DOHH2 (cell line): ENCODE data around the gene DCDC1.

ENCODE experiments used
- H3F3A ChIP-seq: fragments of 200-600 bp; sonication (generic), shearing (Covaris generic); 2 replicates; pipeline ENCODE4 v1.6.0; 2016; ENCODE audit warnings: antibody characterized with exemption, mild to moderate bottlenecking; ENCODE audit not compliant: control insufficient read depth, insufficient read depth
- H3K27ac ChIP-seq: fragments of 200-600 bp; sonication (generic); 2 replicates; pipeline ENCODE4 v1.5.1; 2014; ENCODE audit warnings: low read depth, mild to moderate bottlenecking, low read length, moderate library complexity
- H3K27me3 ChIP-seq: fragments of 200-600 bp; sonication (generic); 2 replicates; pipeline ENCODE4 v1.6.1; 2014; ENCODE audit warnings: mild to moderate bottlenecking, low read length, mixed read lengths; ENCODE audit not compliant: control insufficient read depth
- H3K36me3 ChIP-seq: fragments of 200-600 bp; sonication (generic); 2 replicates; pipeline ENCODE4 v1.6.1; 2014; ENCODE audit warnings: mild to moderate bottlenecking, low read length, moderate library complexity, mixed read lengths; ENCODE audit not compliant: control insufficient read depth
- H3K4me1 ChIP-seq: fragments of 200-600 bp; sonication (generic); 2 replicates; pipeline ENCODE4 v1.6.1; 2014; ENCODE audit warnings: mild to moderate bottlenecking, low read length, mixed read lengths; ENCODE audit not compliant: control insufficient read depth
- H3K4me2 ChIP-seq: fragments of 200-600 bp; sonication (generic); 2 replicates; pipeline ENCODE4 v1.6.0; 2014; ENCODE audit warnings: mild to moderate bottlenecking, low read length, moderate library complexity
- H3K4me3 ChIP-seq: fragments of 200-600 bp; sonication (generic); 2 replicates; pipeline ENCODE4 v1.5.1; 2014; ENCODE audit warnings: mild to moderate bottlenecking, low read length, mixed read lengths
- H3K79me2 ChIP-seq: fragments of 200-600 bp; sonication (generic); 2 replicates; pipeline ENCODE4 v1.6.1; 2014; ENCODE audit warnings: mild to moderate bottlenecking, low read length, mixed read lengths; ENCODE audit not compliant: control insufficient read depth
- H3K9me2 ChIP-seq: fragments of 200-600 bp; sonication (generic); replicated peaks from 2 replicates; pipeline ENCODE4 v1.6.1; 2014; ENCODE audit warnings: mild to moderate bottlenecking, low read length, mixed read lengths; ENCODE audit not compliant: control insufficient read depth
- H3K9me3 ChIP-seq: fragments of 200-600 bp; sonication (generic); 2 replicates; pipeline ENCODE4 v1.6.1; 2014; ENCODE audit warnings: antibody characterized with exemption, low read length, mixed read lengths; ENCODE audit not compliant: control insufficient read depth, insufficient read depth
- H4K20me1 ChIP-seq: fragments of 200-600 bp; sonication (generic); 2 replicates; pipeline ENCODE4 v1.6.0; 2014; ENCODE audit warnings: low read depth, mild to moderate bottlenecking, antibody characterized with exemption, low read length, moderate library complexity; ENCODE audit not compliant: control insufficient read depth, insufficient read depth
- EZH2phosphoT487 ChIP-seq: fragments of 200-600 bp; sonication (generic); IDR thresholded peaks from 2 replicates; pipeline ENCODE4 v1.6.1; 2017; ENCODE audit warnings: borderline replicate concordance, mild to moderate bottlenecking, antibody characterized with exemption, low read length, moderate library complexity, mixed read lengths
- TF ChIP-seq, protein P1 (sequence below): fragments of 200-600 bp; sonication (generic); IDR thresholded peaks from one replicate; pipeline ENCODE4 v1.5.1; 2014; ENCODE audit warnings: antibody characterized with exemption, mild to moderate bottlenecking, low read depth, low read length; ENCODE audit not compliant: poor library complexity, severe bottlenecking

Gene DCDC1

DNA sequence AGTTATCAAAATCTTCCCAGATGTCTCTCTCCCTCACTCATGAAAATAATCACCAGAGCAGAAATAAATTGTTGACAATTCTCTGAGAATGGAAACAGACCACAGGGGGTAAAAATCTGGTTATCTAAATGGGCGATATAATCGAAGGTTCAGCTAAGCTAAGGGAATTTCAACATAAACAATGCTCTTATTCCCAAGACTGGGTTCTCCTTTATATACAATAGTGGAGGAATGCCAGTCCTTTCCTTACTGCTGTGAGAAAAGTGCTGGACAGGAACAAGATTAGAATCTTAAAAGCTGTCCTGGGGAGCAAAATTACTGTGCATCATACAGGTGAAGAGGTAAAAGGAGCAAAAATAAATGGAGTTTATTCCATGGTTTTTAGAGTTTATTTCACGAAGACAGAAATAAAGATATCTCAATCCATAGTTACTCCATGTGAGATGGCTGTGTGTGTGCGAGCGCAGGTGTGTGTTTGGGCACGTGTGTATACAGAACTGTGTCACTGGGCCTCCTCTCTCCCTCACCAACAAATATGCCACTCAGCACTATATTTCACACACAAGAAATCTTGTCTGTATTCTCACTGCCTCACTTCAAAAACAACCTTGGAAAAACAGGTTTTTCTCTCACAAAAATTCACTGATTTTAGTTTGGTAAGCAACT is 385.6 kb downstream of the DCDC1 start:
- Histone ChIP-seq H3K4me3 (no peak overlapping the region), H3K36me3 (no peaks in the 10 kb centered on the region), H4K20me1 (no peaks in the 10 kb centered on the region), H3K79me2 (no peaks in the 10 kb centered on the region), H3K27ac (no peak overlapping the region), H3F3A (no peaks in the 10 kb centered on the region), H3K4me2 (no peak overlapping the region), H3K27me3 (no peaks in the 10 kb centered on the region), H3K4me1 (no peaks in the 10 kb centered on the region), H3K9me3 (no peaks in the 10 kb centered on the region), H3K9me2 (no peaks in the 10 kb centered on the region)
- TF ChIP-seq, protein P1, sequence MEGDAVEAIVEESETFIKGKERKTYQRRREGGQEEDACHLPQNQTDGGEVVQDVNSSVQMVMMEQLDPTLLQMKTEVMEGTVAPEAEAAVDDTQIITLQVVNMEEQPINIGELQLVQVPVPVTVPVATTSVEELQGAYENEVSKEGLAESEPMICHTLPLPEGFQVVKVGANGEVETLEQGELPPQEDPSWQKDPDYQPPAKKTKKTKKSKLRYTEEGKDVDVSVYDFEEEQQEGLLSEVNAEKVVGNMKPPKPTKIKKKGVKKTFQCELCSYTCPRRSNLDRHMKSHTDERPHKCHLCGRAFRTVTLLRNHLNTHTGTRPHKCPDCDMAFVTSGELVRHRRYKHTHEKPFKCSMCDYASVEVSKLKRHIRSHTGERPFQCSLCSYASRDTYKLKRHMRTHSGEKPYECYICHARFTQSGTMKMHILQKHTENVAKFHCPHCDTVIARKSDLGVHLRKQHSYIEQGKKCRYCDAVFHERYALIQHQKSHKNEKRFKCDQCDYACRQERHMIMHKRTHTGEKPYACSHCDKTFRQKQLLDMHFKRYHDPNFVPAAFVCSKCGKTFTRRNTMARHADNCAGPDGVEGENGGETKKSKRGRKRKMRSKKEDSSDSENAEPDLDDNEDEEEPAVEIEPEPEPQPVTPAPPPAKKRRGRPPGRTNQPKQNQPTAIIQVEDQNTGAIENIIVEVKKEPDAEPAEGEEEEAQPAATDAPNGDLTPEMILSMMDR = no peak
- TF ChIP-seq EZH2phosphoT487 = no peak

GRCh38 chr11:30983143-30983542 is 386.4 kb downstream of the DCDC1 start:
- Histone ChIP-seq H3K4me2 (no peak overlapping the region), H3K36me3 (no peaks in the 10 kb centered on the region), H3K9me3 (no peaks in the 10 kb centered on the region), H3F3A (no peaks in the 10 kb centered on the region), H3K4me1 (no peaks in the 10 kb centered on the region), H3K79me2 (no peaks in the 10 kb centered on the region), H4K20me1 (no peaks in the 10 kb centered on the region), H3K27me3 (no peaks in the 10 kb centered on the region), H3K27ac (no peak overlapping the region), H3K9me2 (no peaks in the 10 kb centered on the region), H3K4me3 (no peak overlapping the region)
- TF ChIP-seq, protein P1 = no peak
- TF ChIP-seq EZH2phosphoT487 = no peak

DNA sequence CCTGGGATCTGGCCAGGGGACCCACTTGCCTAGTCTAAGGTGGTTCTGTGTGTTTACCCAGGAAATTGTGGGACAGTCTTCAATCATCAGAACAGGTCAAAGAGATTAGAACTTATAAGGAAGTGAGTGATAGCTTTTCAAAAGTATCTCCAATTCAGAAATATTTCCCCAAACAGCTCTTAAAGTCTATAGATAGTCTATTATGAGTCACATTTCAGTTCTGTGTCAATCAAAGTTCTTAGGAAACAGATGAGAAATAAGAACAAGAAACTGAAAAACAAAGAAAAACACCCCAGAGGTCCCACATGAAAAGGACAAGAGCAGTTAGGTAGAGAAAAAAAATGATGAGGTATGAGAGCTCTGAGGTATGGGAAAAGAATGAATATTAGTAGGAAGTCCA is 402.0 kb downstream of the DCDC1 start:
- no peak overlapping the region for H3K4me3 ChIP-seq

More for the DNA sequence above, 402.0 kb downstream of the DCDC1 start:
- no peak overlapping the region for H3K4me2 ChIP-seq
- H3K27ac ChIP-seq = no peak overlapping the region
- H3K79me2 ChIP-seq = no peaks in the 10 kb centered on the region
- TF ChIP-seq, protein P1 = no peak
- no peak for TF ChIP-seq EZH2phosphoT487
- no peaks in the 10 kb centered on the region for H3K4me1 ChIP-seq
- no peaks in the 10 kb centered on the region for H4K20me1 ChIP-seq
- no peaks in the 10 kb centered on the region for H3K27me3 ChIP-seq
- no peaks in the 10 kb centered on the region for H3K36me3 ChIP-seq
- no peaks in the 10 kb centered on the region; the same call in 1 of the 2 replicates for H3K9me3 ChIP-seq
- no peaks in the 10 kb centered on the region for H3K9me2 ChIP-seq
- no peaks in the 10 kb centered on the region for H3F3A ChIP-seq
